WERI-Rb-1 (cell line): ENCODE measurements around the gene VASN.

Experiments used
- DNase-seq: peaks from one replicate; pipeline ENCODE4 v3.0.0-alpha.2; 2020
- H3K27ac ChIP-seq: fragments of 250-450 bp; sonication (Bioruptor Pico); 2 replicates; pipeline ENCODE4 v1.5.1; 2020; ENCODE audit warnings: mild to moderate bottlenecking, moderate library complexity
- H3K27me3 ChIP-seq: fragments of 250-450 bp; sonication (Bioruptor Pico); 2 replicates; pipeline ENCODE4 v1.5.1; 2021; ENCODE audit warnings: mild to moderate bottlenecking, low read depth, moderate library complexity; ENCODE audit not compliant: insufficient read depth, severe bottlenecking
- H3K36me3 ChIP-seq: fragments of 250-450 bp; sonication (Bioruptor Pico); 2 replicates; pipeline ENCODE4 v1.5.1; 2020; ENCODE audit warnings: mild to moderate bottlenecking, moderate library complexity
- H3K4me3 ChIP-seq: 2 replicates; pipeline ENCODE4 v1.5.1; 2011; ENCODE audit warnings: low read depth, mild to moderate bottlenecking, control low read depth, low read length
- H3K9me3 ChIP-seq: fragments of 250-450 bp; sonication (Bioruptor Pico); 2 replicates; pipeline ENCODE4 v1.5.1; 2021; ENCODE audit warnings: mild to moderate bottlenecking, moderate library complexity; ENCODE audit not compliant: severe bottlenecking
- CTCF ChIP-seq: IDR thresholded peaks from 2 replicates; pipeline ENCODE4 v1.5.1; 2011; ENCODE audit warnings: low read depth, mild to moderate bottlenecking, control low read depth, inconsistent platforms, low read length

Gene VASN

DNA sequence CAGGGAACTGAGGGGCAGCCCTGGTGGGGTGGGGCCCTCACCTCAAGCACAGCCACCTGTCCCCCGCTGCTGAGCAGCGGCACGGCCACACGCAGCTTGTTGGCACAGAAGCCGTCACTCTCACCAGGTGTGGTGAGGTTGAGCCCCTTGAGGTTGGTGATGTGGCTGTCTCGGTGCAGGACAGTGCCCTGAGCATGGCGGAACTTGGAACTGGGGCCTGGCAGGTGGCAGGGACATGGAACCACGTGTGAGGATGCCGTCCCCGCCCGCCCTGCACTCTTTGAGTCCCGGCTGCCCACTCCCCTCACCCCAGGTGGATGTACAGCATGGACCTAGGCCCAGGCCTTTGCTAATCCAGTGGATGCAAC lies 9.7 kb upstream of the VASN start:
- Histone ChIP-seq H3K9me3 (no peaks in the 10 kb centered on the region), H3K27me3 (no peaks in the 10 kb centered on the region), H3K4me3 (no peak overlapping the region), H3K27ac (no peak overlapping the region), H3K36me3 (peaks cover 10% of the 10 kb centered on the region)
- no peak for DNase-seq
- no peak for TF ChIP-seq CTCF

DNA sequence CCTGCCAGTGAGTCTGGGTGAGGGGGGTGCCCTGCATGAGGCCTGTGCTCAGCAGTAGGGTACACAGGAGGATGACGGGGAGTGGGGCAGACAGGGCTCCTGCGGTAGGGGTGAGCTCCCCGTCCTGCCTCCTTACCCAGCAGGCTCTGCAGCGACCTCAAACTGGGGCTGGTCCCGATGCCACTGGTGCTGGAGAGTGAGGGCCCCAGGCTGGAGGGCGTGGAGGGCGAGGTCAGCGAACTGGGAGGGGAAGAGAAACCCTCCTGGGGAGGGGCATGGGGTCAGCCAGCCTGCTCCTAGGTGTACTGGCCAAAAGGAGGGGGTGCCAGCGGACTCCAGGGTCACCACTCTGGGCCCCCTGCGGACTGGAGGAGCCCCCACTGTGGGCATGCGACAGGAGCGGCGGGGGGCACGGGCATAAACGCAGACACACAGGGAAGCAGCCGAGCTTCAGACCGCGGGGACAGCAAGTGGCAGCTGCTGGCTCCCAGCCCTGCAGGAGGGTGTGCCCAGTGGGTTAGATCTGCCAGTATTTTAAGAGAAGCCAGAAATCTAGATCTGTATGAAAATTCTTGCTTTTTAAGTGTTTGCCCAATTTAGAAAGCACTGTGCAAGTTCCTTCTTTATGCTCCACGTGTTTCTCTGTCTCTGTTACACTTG lies 9.0 kb upstream of the VASN start:
- DNase-seq: no peak
- no peak overlapping the region for H3K27ac ChIP-seq
- peaks cover 10% of the 10 kb centered on the region for H3K36me3 ChIP-seq
- no peaks in the 10 kb centered on the region for H3K27me3 ChIP-seq
- H3K9me3 ChIP-seq: no peaks in the 10 kb centered on the region
- no peak for TF ChIP-seq CTCF
- no peak overlapping the region for H3K4me3 ChIP-seq

DNA sequence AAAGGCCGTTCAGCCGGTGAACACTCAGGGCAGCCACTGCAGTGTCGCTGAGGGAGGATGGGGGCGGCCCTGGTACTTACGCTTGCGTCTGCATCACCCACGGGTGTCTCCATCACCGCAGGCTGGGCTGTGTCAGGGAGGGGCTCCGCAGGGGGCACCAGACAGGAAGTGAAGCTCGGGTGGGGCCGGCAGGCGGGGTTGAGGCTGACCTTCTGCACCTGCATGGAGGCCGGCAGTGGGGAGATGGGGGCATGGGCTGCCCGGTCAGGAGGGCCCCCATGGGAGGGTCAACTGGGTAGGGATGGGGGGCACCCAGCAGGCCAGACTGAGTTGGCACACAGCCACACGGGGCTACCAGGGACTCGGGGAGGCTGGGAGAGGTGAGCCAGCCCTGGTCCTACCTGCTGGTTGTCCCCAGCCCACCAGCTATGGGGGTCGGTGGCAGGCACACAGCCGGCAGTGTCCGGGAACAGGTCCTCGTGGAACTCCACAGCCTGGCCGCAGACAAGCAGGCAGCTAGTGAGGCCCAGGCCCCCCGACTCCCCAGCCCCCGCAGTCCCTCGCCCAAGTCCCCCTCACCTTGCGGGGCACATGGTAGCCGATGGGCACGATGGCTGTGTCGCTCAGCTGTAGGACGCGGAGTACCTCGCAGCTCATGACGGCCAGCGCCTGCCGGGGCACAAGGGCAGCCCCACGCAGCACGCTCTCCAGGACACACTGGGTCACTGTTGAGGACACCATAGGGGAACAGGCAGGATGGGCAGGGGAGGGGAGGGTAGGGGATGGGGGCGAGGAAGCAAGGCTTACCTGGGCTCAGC lies 7.2 kb upstream of the VASN start:
- DNase-seq: no peak
- Histone ChIP-seq H3K27ac (no peak overlapping the region), H3K36me3 (peaks cover 5% of the 10 kb centered on the region; the same call in 1 of the 2 replicates), H3K9me3 (no peaks in the 10 kb centered on the region), H3K4me3 (no peak overlapping the region), H3K27me3 (no peaks in the 10 kb centered on the region)
- TF ChIP-seq CTCF: no peak

GRCh38 chr16:4365014-4365406 lies 6.6 kb upstream of the VASN start:
- no peaks in the 10 kb centered on the region for H3K27me3 ChIP-seq
- no peak for TF ChIP-seq CTCF
- H3K36me3 ChIP-seq: peaks cover 5% of the 10 kb centered on the region; the same call in 1 of the 2 replicates
- no peak overlapping the region for H3K4me3 ChIP-seq
- no peak for DNase-seq
- no peak overlapping the region for H3K27ac ChIP-seq
- H3K9me3 ChIP-seq: no peaks in the 10 kb centered on the region

DNA sequence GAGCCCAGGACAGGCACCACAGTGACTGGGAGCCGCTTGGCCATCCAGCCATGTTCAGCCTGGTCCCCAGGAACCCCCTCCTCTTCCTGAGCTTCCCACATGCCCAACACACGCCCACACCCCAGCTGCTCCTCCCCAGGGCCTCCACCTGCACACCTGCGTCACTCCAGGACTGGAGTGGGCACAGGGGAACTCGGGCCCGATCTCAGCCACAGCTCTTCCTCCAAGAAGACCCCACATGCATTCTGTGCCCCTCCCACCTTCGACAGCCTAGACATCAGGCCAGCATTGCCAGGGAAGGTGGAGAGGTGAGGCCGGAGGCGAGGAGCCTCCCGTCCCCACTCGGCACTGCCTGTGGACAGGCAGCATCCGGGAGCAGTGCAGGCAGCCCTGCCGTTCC lies 6.0 kb upstream of the VASN start:
- no peak for TF ChIP-seq CTCF
- H3K36me3 ChIP-seq: peaks cover 5% of the 10 kb centered on the region; the same call in 1 of the 2 replicates
- H3K9me3 ChIP-seq: no peaks in the 10 kb centered on the region
- no peak overlapping the region for H3K27ac ChIP-seq
- H3K27me3 ChIP-seq: no peaks in the 10 kb centered on the region
- no peak overlapping the region for H3K4me3 ChIP-seq
- no peak for DNase-seq
